Measurements from ENCODE around the gene PKD1L1.
"Not testable (repeated sequence)": the region's sequence is repeated elsewhere in the genome, so short reads cannot be mapped to it uniquely, and the experiment has no call there.

The PKD1L1 gene

DNA sequence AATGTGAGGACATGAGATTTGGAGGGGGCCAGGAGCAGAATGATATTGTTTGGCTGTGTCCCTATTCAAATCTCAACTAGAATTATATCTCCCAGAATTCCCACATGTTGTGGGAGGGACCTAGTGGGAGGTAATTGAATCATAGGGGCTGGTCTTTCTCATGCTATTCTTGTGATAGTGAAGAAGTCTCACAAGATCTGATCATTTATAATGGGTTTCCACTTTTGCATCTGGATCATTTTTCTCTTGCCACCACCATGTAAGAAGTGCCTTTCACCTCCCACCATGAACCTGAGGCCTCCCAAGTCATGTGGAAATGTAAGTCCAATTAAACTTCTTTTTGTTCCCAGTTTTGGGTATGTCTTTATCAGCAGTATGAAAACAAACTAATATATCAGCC lies 153.1 kb downstream of the PKD1L1 start:
- FAIRE-seq; DNase-seq (ENCODE audit: low spot score): not testable (repeated sequence)

DNA sequence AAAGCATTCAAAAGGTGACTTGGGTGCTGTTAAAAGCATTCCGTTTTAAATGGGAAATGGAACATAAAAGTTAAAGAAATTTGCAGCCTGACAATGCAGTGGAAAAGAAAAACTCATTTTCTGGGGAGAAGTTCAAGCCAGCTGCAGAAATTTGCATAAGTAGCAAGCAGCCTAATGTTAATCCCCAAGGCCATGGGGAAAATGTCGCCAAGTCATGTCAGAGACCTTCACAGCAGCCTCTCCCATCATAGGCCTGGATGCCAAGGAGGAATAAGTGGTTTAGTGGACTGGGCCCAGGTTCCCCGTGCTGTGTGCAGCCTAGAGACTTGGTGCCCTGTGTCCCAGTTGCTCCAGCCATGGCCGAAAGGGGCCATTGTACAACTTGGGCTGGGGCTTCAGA lies 154.2 kb downstream of the PKD1L1 start:
- DNase-seq (ENCODE audit: low spot score): no peak
- no peak for FAIRE-seq

DNA sequence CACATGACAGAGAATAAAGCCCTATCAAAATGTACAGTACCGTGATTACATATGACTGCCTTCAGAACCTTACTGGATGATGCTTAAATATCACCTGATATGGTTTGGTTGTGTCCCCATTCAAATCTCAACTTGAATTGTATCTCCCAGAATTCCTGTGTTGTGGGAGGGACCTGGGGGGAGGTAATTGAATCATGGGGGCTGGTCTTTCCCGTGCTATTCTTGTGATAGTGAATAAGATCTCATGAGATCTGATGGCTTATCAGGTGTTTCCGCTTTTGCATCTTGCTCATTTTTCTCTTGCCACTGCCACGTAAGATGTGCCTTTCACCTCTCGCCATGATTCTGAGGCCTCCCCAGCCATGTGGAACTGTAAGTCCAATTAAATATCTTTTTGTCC lies 155.1 kb downstream of the PKD1L1 start:
- FAIRE-seq; DNase-seq (ENCODE audit: low spot score): not testable (repeated sequence)

DNA sequence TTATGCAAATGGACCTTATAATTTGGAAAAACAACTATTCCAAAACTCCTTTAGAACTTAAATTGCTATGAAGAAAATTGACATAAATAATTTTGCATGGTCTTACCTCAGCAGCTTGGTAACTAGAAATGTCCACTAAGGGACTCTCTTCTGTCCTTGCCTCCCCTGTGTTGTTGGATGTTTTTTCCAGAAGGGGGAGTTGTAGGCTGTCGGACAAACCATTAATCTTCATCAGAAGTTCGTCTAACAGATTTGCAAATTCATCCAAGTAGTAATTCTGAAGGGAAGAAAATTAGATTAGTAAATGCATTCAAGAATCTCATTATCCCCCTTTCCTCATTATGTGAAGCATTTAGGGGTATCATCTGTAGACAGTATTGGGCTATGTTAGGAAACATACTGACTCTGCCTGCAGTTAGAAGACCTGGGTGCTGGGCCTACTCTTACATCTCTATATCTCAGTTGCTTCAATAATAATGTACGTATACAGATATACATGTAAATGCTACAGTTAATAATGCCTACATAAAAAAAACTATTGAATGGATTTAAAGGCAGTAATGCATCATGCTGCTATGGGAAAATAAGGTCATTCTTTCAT lies 155.6 kb downstream of the PKD1L1 start:
- FAIRE-seq (no peak), DNase-seq (ENCODE audit: low spot score) (no peak)

DNA sequence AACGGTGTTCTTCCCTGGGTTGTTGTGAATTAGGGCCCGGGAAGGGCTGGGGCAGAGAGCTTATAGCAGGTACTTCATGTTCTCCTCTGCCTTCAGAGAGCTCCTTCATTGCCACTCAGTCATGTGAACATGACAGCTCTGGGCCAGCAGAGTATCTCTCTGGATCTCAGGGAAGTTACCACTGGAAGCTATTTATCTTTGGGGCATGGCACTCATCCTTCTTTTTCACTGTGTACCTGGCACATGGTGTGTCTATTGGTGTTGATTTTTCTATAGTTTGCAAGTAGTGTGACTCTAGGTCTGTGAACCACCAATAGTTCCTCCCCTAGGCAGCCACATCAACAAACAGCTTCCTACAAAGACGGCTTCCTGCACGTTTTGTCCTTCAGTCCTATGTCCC lies 156.6 kb downstream of the PKD1L1 start:
- FAIRE-seq: no peak
- no peak for DNase-seq (ENCODE audit: low spot score)

DNA sequence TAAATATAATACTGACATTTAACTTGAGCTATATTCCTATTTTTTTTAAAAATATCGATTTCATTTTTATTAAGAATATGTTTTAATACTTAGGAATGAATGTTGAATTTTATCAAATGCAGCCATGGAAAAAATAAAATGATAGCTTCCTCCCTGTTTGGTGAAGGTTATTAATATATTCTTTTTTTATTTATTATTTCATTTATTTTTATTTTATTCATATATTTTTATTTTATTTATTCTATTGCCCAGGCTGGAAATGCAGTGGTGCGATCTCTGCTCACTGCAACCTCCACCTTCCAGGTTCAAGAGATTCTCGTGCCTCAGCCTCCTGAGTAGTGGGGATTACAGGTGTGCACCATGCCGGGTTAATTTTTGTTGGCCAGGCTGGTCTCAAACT lies 160.2 kb downstream of the PKD1L1 start:
- FAIRE-seq: no peak

DNA sequence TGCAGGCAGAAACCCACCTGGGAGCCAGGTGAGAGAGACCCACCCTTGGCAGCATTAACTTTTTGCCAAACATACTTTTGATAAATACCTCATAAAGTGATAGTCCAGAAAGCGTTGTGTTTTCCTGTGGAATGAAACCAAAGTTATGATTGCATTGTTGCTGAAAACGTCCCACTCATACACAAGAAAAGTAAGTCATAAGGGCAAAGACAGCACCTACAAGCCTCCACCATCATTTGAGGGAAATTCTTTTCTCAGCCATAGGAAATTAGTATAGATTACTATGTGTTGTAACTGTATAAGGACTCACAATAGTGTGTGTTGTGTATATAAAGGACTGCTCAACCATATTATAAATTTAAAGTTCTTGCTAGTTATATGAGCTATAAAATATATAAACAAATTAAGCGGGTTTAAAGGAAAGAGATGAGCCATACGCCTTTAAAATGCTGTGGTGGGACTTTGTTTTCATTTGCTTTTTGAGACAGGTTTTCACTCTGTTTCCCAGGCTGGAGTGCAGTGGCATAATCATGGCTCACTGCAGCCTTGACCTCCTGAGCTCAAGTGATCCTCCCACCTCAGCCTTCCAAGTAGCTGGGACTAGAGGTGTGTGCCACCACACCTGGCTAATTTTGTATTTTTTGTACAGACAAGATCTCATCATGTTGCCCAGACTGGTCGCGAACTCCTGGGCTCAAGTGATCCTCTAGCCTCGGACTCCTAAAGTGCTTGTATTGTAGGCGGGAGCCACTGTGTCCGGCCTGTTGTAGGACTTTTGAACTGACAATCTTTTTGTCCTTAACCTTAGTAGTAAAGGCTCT lies 160.8 kb downstream of the PKD1L1 start:
- DNase-seq (ENCODE audit: low spot score) (no peak), FAIRE-seq (no peak)

More for the DNA sequence above, 160.2 kb downstream of the PKD1L1 start:
- DNase-seq (ENCODE audit: low spot score): no peak

DNA sequence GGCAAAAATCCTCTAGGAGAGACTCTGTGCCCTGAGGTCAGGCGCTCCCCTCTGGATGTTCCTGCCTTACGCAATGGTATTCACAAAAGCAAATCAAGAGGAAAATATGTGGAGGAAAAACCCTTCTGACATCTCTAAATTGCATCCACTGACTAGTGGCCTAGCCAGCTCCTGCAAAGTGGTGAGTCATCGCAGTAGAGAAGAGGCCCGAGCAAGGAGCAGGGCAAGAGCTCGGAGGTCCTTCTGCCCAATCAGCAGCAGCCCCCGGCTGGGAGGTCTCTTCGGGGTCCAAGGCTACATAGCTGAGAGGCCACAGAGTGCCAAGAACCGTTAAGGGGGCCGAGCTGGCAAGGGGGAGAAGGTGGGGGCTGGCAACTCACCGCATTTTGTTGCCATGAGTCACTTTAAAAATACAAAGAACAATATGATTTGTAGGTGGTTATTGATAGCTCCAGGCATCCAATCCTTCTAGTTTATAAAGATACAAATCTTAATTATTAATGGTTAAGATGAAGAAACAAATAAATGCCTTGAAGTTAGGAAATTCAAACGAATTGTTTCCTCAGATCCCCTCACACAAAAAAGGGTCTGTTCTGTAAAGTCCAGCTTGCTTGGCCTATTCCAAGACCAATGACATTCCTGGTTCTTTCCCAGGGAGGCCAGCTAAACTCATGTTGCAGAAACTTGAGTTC lies 161.6 kb downstream of the PKD1L1 start:
- peak; percentile 20 for FAIRE-seq
- DNase-seq (ENCODE audit: low spot score): peak; percentile 98

DNA sequence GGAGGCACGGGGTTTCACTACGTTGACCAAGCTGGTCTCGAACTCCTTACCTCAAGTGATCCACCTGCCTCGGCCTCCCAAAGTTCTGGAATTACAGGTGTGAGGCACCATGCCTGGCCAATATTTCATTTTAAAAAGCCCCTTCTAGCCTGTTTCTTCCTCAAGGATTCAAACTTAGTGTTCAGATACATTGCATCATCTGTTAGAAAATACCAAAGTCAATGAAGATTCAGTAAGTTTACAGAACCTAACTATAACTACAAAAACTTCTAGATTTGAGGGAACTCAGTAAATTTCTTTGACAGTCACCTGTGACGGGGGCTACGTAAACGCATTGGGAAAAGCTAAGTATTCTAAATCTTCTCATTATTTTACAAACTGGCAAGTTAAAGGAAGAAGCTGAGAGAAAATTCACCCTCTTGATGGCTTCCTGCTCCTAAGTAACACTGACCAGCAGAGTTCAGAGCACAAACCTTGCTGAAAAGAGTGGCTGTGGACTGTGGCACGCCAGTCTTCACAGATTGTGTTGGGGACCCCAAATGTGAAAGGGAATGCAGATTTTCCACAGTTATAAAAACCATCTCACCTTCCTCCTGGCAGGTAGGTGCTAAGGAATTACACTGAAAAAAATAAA lies 162.2 kb downstream of the PKD1L1 start:
- DNase-seq (ENCODE audit: low spot score) (no peak), FAIRE-seq (no peak)

DNA sequence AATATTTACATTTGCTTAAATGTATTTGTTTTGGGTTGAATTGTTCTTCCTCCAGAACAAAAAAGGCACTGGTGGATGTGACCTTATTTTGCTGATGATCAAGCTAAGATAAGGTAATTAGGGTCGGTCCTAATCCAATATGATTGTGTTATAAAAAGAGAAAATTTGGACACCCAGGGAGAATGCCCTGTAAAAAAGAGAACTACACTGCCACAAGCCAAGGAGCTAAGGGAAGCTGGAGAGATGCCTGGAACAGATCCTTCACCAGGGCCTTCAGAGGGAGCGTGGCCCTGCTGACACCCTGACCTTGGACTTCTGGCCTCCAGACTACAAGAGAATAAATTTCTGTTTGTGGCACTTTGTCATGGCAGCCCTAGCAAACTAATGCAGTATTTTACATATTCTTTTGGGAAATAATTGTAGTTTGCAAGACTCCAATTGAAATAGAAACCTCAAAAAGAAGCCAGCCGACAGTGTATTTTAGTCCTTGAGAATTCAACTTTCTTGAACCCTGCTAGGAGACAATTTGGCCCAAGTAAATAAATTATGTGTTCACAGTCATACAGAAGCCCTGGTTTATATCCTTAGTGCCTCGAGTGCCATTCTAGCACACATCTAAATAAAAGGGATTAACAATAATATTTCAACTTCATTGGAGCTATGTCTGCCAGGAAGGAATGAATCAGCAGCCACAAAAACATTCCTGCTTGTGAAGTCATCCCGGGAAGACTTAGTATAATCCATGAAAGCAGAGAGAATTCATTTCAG lies 164.6 kb downstream of the PKD1L1 start:
- no peak for FAIRE-seq
- DNase-seq (ENCODE audit: low spot score): peak; percentile 66

DNA sequence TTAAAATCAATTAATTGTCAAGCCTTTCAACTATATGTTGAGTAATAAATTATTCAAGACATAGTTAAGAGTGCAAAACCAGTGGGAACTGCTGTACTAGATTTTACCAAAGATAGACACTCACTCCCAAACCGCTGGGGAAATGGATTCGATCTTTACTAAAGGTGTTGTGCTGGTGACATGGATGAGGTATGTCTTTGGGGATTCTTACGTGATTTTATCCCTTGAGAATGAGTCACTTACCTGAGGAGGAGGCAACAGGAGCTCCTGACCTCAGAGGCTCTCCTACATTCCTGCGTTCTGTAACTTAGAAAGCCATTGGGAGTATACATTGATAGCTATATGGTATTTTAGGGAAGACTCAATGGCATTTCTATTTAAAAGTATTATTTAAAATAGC lies 165.5 kb downstream of the PKD1L1 start:
- no peak for DNase-seq (ENCODE audit: low spot score)
- peak; percentile 50 for FAIRE-seq

DNA sequence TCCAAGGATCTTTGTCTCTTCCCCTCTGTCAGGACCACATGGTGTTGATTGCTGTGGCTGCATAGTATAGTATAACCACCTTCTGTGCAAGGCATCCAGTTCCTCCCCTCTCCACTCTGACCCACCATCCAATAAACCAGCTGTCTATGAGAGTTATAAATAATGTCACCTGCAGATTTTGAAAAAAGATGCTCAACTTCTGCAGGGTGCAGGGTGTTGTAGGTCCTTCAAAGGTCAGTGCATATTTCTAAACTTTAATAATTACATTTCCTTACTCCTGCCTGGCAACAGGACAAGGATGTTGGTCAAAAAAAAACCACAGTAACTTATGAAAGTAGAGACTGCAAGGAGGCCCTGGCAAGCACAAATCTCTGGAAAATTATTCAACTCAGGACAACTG lies 166.2 kb downstream of the PKD1L1 start:
- FAIRE-seq (no peak), DNase-seq (ENCODE audit: low spot score) (no peak)

DNA sequence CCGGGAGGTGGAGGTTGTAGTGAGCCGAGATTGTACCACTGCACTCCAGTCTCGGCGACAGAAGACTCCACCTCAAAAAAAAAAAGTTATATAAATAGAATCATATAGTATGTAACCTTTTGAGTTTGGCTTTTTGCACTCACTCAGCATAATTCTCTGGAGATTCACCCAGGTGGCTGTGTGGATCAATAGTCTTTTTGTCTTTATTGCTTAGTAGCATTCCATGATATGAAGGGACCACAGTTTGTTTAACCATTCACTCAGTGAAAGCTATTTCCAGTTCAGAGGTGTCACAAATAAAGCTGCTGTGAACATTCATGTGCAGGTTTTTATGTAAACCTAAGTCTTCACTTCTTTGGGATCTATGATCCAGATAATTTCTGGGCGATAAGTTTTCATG lies 167.7 kb downstream of the PKD1L1 start:
- DNase-seq (ENCODE audit: low spot score) (no peak), FAIRE-seq (no peak)

DNA sequence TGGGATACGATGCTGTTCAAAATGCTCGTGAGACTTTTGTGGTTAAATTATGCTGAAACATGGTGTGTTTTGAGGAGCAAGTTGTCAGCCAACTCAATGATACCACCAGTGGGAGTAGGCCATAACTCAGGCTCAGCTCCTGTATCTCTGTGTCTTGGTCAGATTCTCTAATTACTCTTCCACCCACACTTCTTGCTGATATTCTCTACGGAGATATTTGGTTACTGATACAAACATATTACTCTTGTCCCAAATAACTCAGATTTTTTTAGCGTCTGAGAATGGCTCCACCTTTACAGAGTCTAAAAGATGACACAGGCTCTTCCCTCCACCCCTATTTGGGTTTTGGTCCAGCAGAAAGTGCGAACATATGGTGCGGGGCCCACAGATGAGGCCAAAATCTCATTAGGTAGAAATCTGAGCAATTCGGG lies 168.9 kb downstream of the PKD1L1 start:
- no peak for FAIRE-seq
- DNase-seq (ENCODE audit: low spot score): no peak

DNA sequence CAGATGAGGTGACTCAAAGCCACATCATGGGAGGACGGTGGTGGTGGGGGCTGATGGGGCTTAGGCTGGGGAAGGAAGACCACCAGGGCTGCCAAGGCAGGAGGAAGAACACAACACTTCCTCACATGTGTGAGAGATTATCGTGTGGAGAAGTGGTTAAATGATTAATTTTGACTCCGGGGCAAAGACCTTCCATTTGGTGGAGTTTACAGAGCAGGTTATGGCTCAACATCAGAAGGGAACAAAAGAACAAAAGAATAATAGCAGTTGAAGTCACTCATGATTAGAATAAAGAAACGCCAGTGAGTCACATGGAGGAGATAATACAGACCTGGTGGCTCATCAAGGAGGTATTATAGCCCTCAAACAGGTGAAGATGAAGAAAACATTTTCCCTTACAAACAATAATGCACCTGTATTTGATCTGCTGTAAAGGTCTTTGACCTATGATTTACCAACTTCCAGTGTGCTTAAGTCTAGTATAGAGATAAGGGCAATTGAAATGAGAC lies 170.1 kb downstream of the PKD1L1 start:
- DNase-seq (ENCODE audit: low spot score) (no peak), FAIRE-seq (peak; percentile 75)

DNA sequence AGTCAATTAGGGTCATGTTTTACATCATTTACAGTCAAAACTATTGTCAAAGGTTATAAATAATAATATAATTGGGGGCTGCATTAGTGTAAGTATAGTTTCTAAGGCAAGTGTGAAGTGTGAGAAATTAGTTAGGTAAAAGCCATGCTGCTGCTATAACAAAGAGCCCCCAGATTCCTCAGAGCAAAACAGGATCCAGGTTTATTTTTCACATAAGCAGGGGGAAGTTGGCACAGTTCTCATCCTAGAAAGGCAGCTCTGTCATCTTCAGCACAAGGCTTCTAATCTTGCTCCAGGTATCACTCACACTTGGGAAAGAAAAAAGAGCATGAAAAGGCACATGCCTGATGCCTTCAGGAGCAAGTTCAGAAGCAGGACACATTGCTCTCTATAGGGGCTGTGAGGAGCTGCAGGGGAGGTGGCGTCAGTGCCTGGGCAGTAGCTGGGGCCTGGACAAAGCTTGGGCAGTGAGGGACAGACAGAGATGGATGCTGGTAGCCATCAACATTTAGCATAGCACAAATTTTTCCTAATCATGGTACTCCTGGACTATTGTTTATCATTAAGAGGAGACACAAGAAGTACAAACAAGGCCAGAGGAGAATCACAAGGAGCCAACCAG lies 170.6 kb downstream of the PKD1L1 start:
- DNase-seq (ENCODE audit: low spot score) (no peak), FAIRE-seq (no peak)

DNA sequence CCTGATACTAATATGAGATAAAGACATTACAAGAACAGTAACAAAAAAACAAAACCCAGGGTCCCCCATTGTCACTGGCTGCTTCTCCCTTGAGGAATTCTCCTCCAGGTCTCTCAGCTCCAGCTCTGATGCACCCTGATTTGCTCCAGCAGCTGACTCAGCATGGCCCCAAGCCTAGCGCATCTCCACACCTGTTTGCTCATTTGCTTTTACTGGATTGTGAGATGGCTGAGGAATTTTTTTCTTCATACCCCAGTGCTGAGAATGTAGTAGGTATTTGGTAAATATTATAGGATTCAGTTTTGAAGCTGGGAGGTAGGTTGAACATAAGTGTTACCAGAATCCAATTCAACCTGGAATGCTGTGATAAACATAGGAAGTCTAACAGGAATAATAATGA lies 171.9 kb downstream of the PKD1L1 start:
- DNase-seq (ENCODE audit: low spot score) (no peak), FAIRE-seq (no peak)

DNA sequence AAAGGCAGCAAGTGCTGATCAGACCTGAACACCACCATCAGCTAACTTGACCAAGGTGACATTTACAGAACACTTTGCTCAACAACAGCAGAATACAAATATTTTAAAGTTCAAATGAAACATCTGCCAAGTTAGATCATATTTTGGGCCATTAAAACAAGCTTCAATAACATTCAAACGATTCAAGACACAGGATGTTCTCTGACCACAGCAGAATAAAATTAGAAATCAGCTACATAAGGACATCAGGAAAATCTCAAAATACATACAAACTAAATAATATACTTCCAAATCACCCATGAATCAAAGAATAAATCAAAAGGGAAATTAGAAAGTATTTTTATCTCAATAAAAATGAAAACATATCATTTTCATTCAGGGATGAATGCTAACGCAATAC lies 173.0 kb downstream of the PKD1L1 start:
- no peak for DNase-seq (ENCODE audit: low spot score)
- FAIRE-seq: no peak

DNA sequence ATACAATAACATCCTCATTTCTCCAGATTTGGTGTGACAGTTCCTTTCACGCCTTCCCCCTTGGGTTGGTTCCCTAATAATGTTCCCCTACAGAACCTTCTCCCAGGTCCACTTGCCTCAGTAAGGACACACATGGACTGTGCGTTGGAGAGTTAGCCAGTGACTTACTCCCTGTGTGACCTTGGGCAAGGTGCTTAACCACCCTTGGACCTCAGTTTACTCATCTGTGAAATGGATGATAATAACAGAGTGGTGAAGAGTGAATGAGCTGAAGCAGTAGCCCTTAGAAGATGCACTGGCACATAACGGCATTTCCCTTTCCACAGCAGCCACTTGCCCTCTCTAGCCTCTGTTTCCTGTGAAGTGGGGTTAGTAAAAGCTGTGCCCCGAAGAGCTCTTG lies 175.8 kb downstream of the PKD1L1 start:
- DNase-seq (ENCODE audit: low spot score): no peak
- peak; percentile 55 for FAIRE-seq

DNA sequence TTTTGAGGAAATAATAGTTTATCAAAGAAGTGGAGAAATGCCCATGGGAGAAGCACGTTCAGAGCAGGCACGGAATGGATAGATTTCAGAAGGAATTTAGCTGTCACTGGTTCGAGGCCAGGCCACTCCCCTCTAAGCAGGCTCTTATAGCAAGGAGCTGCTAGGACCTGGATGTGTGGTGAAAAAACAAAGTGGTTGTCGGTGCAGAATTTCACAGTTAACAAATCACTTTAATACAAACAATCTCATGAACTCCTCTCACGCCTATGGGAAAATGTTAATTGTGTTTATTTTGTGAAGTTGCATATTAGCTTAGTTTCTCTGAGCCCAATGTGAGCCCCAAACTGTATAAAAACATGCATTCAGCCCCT lies 176.3 kb downstream of the PKD1L1 start:
- FAIRE-seq: no peak
- no peak for DNase-seq (ENCODE audit: low spot score)

All from urothelium cell line (cell line).